ENCODE results near the gene MPRIP.

The MPRIP gene

DNA sequence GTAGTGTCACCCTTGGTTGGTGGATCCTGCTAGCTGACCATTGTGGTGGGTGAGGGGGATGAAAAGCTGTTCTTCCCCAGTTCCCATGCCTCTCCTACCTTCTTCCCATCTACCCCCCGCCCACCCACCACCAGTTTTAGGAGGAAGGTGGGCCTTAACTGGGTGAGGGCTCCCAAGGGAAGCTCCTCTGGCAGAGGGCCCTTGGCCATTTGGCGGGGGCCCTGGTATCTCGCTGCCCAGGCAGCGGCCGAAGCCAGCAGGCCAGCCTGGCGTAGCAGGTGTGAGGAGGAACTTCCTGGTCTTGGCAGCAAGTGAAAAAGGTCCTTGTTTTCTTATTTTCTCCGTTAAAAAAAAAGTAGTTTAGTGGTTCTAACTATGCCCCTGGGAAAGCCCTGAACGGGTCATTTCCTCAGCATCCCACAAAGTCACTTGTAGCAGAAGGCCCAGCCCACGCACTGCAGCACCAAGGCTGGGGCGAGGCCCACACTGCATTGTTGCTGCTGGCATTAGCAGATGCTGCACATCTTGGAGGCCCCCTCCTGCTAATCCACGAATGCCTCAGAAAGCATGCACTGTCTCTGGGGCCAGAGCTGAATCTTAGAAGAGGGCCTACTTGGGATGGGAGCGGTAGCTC is 72.5 kb downstream of the MPRIP start:
- peak; percentile 25 for DNase-seq

DNA sequence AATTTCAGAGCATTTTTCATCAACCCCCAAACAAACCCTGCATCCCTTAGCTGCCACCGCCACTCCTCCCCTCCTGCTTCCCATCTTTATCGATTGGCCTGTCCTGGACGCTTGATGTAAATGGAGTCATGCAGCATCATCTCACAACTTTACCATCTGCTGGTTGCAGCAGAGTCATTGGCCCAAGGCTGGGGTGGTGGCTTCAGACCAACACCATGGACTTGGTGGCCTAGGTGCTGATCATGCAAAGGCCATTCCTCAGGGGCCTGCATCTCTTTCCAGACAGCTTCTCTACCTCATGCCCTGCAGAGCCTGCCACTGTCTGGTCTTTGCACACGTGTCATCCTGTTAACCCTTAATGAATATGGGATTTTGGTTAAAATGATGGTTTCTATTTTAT is 73.4 kb downstream of the MPRIP start:
- no peak for DNase-seq

DNA sequence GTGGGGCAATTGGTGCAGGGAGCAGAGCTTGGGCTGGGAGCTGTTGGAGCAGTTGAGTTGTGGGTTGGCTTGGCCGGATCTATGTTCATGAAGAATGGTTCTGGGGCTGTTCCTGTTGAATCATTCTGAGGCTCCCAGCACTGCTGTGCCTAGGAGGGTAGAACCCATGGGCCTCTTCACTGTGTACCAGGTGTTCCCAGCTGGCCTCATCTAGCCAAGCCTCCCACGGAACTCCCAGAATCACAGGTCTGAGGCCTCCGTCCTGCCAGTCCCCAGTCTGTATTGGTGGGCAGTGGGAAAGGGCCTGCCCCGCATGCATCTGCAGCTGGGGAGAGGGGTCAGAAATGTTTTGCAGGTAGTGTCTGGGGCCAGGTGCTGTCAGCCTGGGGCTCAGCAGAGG is 74.1 kb downstream of the MPRIP start:
- no peak for DNase-seq

DNA sequence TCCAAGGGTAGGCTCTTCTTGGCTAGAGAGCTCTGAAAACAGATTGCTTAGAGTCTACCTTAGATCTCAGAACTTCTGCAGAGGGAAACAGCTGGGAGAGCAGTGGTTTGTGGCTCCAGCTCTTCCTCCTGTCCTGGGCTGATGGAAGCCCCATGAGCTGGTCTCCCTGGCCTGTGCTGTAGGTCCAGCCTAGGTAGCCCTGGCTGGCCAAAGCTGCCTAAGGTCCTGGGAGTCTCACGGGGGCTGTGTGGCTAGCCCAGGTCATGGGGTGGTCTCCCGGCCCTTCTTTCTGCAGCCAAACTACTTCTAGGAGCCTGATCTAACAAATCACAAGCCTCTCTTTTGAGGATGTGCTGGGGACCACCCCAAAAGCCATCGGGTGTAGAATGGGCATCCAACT is 75.7 kb downstream of the MPRIP start:
- no peak for DNase-seq

DNA sequence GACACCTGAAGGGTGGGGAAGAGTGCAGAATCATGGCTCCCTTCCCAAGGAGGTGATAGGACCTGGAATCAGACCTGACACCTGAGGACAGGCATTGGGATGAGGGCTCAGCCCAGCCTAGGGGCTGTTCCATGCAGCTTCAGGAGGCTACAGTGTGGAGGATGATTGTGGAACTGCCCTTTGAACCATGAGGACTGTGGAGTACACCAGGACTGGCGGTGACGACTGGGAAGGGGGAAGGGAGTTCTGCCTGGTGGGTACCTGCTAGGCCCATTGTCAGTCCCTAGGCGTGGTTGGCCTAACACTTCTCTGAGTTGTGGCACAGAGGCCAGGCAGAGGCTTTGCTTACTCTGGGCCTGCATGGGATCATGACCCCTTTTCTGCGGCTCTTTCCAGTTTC is 76.1 kb downstream of the MPRIP start:
- no peak for DNase-seq

DNA sequence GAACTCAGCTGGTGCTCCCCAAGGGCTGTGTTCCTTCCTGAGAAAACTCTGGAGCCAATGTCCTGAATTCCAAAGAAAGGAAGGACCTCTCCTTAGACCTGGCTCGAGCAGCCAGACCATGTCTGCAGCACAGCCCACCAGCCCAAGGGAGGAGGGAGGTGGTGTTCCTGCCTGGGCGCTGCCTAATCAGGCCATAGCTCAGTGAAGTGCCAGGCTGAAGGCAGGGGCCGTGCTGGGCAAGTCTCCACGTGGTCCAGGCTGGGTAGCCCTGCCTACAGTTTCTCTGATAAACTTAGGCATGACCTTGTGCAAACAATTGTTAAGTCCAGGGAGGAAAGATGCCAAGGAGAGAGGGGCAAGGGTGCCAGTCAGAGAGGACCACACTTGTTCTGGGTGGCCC is 76.8 kb downstream of the MPRIP start:
- no peak for DNase-seq

DNA sequence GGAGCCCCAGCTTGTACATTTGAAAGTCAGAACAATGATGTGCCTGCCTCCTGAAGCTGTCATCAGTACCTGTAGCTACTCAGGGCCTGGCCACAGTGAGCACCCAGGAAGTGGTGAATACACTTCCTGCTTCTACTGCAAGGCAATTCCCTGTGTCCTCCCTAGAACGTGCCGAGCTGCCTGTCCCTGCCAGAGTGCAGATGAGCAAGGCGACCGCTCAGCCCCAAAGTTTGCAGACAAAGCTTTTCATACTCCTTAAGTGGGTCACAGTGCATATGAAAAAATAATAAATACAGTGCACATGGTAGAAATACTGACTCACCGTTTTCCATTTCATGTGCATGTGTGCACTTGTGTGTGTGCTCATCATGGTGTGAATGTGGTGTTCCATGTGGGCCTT is 77.3 kb downstream of the MPRIP start:
- peak; percentile 70 for DNase-seq

DNA sequence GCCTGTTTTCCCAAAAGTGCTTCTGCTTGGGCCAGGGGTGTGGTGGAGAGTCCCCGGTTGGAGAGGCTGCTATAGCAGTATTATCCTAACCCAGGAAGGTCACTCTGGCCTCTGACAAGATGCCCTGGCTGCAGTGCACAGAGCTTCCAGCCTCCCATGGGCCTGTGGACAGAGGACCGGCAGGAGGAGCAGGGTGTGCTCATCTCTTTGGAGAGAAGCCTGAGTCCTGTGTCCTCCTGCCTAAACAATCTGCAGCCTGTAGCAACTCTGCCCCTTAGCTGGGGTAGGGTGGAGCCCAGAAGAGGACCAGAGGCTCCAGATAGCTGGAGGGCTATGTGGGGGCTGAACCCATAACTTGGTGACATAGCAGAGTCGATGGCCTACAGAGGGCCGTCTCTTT is 78.0 kb downstream of the MPRIP start:
- no peak for DNase-seq

DNA sequence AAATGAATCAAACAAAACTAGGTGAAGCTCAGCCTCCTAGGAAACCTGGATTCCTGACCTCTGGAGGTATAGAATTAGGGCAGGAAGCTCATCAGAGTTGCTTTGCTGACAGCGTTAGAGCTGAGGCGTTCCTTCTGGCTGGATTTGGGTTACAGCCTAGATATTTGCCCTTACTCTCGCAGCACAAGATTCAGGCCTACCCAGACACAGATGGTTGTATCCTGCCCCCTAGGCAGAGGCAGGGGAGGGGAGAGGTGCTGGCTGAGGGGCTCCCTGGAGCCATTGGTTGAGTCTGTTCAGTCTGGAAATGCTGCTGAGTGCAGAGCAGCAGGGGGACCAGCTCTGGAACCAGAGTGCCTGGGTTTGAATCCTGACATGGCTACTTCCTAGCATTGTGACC is 78.4 kb downstream of the MPRIP start:
- no peak for DNase-seq

DNA sequence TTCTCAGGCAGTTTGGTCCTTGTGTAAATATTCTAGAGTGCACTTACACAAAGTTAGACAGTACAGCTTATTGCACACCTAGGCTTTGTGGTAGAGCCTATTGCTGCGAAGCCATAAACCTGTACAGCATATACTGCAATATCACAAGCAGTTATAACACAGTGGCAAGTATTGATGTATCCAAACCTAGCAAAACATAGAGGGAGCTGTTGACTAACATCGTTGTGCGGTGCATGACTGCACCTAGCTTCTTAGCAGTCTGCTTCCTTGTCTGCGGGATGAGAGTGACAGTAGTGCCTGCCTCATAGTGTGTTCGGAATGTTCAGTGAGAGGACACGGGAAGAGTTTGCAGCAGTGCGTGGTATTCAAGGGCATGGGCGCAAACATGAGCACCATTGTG is 78.9 kb downstream of the MPRIP start:
- no peak for DNase-seq

DNA sequence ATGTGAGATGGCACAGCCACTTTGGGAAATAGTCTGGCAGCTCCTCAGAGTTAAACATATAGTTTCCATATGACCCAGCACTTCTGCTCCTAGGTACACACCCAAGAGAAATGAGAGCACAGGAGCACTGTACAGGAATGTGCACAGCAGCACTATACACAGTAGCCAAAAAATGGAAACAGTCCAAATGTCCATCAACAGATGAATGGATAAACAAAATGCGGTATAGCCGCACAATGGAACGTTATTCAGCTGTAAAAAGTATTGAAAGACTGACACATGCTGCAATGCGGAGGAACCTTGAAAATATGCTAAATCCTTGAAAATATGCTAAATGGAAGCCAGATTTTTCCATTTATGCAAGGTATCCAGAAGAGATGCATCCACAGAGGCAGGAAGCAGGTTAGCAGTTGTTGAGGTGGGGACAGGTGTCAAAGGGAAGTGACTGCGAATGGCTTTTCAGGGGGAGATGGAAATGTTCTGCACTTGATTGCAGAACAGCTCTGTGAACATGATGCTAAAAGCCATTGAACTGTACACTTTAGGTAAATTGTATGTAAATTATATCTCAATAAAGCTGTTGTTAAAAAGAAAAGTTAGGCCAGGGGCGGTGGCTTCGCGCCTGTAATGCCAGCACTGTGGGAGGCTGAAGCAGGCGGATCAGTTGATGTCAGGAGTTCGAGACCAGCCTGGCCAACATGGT is 80.7 kb downstream of the MPRIP start:
- no peak for DNase-seq

DNA sequence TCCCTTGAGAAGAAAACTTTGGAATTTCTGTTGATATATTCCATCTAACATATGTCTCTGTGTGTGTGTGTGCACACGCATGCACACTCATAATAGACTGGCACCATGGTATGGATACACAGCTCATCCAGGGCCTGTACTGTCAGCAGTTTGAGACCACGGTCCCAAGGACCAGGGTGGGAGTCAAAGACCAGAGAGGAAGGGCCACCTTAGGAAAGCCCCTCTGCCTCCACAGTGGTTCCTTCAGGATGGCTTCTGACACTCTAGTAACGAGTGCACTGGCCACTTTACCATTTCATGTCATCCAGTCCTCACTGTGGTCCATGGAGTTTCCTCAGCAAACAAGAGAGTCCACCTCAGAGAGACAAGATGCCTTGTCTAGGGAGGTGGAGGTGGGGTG is 82.1 kb downstream of the MPRIP start:
- no peak for DNase-seq

DNA sequence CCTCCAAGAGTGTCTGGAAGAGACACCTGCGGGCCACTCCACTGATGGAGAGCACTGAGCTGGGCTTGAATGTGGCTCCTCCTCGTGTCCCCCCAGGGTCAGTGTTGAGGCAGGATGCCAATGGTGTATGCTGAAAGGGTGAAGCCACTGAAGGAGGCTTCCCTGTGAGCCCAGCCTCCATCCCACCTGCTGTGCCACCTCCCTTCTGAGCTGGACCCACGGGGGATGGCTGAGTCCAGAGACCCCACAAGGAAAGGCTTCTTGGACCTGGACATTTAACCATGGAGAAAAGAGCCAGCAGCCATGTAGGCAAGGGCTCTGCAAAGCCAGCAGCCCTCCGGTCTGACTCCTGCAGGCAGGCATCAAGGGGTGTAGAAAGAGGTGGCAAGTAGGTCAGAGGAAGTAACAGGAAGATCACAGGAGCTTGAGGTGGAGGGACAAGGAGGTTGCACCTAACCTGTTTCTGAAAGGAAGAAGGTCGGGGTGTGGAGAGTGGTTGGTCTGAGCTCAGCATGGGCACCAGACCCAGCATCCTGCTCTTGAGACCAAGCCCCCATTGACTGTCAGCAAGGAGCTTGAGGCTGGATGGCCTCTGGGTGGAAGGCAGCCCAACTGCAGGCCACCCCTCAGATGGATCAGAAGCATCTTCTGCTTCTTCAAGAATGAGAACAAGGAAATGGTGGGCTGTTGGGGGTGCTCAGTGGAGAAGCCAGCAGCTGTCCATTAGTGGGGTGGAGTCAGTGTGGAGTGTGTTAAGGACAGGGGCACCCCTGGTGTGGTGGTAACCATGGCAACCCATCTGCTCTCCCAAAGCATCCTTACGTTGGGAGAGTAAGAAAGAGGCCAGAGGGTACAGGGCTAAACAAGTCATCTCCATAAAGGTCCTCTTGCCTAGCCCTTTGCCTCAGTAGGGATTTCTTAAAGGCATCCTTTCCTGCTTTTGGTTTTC is 83.2 kb downstream of the MPRIP start:
- no peak for DNase-seq

DNA sequence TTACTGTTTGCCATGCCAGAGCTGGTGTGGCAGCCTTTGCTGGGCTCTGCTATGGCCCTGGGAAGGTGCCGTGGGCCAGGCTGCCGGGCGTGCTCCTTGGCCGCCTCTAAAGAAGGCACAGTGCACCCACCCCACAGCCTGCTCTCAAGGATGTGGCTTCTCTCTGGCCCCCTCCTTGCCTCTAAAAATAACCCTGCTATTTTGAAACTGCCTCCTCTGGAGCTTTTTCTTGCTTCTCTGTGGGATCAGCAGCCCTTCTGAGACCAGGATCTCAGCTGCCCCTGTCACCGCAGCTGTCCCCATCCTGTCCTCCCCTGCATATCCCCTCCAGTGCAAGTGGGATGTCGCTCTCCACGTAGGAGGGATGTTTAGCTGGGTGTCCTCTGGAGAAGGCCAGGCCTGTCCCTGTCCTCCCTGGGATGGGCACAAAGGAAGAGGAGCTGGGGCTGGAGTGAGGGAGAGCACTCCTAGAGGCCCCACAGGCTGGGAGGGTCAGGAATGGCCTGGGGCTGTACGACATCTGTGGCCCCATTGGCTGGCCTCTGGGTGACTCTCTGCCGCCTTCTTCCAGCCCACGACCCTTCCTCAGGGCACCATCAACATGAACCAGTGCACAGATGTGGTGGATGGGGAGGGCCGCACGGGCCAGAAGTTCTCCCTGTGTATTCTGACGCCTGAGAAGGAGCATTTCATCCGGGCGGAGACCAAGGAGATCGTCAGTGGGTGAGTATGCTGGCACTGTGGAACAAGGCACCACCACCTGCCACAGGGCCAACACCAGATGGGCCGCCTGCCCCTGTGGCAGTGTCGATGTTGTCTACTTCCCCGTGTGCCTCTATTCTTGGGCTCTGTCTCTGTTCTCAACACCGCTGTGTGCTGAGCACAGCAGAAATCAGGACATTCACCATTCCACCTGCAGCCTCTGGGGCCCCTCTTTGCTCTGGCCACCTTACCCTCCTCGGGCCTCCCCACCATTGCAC is 84.2 kb downstream of the MPRIP start:
- no peak for DNase-seq

DNA sequence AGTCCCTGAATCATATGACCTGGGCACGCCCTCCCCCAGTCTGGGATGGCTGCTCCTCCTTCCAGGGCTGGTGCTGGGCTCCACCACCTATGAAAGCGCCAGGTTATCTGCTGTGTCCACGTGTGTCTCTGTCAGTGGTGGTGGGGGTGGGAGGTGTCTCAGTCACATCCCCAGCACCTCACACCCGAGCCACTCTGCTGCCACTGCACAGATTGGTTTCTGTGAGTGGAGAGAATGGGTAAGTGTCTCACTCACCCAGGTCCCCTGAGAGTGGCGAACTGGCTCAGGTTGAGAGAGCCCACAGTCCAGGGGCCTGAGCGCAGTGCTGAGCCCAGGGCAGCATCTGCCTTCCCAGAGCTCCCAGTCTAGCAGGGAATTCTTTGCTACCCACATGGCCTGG is 84.9 kb downstream of the MPRIP start:
- no peak for DNase-seq

DNA sequence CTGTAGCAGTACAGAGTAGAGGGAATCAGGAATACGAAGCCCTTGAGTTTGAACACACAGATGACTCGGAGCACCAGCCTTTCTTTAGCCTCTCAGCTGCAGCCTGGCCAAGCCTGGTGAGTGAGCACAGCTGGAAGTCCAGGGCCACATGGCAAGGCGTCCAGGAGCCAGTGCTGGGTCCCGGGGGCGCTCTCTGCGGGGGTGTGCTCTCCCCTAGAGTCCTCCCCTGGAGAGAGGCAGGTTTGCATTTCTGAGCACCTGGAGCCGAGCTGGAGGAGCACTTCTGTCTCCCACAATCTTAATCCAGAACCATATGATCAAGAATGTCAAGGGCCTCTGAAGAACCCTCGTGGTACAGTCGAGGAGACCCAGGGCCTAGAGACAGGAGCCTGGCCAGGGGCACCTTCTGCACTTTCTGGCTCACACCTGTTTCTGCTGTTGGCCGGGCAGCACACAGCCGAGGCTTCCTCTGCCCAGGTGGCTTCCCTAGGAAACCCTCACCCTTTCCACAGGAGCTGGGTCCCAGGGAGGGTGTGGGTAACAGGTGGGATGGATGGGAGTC is 85.6 kb downstream of the MPRIP start:
- DNase-seq = no peak

DNA sequence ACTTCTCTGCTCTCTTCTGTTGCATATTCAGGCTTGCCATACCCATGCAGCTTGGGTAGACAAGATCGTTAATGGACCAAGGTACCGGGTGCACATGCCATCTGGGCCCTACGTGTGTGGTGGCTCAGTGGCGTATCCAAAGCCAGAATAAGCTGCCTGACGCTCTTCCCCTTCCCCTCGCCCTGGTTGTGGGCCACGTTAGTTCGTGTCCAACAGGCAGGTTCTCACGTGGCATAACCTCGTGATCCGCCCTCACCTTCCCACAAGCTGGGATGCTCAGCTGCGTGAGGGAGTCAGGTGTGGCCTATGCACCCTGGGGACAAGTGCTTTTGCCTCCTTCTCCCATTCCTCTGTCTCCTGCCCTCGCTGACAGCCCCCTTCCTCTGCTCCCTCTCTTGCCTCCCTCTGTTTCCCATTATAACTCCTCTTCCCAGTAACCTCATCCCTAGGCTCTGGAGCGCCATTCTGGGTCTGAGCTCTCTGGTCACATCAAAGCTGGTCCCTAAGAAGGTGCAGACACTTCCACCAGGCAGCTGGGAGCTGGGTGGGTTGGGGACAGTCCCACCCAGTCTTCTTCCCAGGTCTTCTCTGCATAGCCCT is 86.3 kb downstream of the MPRIP start:
- DNase-seq = no peak

DNA sequence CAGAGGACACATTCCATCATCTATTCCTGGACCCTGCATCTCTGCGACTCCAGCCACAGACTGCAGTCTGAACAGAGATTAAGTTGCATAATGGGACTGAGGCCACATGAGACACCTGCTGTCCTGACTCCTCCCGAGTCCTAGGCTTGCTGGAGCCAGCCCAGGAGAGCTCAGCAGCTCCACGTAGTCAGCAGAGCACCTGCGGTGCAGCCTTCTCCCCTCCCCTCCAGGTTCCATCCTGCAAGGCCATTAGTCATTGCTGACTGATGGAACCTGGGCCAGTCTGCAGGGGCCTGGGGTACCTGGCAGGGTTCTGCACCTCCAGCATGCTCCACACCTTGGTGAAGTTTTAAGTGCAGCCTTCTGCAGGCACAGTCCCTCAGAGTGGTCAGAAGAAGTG is 87.2 kb downstream of the MPRIP start:
- DNase-seq = no peak

DNA sequence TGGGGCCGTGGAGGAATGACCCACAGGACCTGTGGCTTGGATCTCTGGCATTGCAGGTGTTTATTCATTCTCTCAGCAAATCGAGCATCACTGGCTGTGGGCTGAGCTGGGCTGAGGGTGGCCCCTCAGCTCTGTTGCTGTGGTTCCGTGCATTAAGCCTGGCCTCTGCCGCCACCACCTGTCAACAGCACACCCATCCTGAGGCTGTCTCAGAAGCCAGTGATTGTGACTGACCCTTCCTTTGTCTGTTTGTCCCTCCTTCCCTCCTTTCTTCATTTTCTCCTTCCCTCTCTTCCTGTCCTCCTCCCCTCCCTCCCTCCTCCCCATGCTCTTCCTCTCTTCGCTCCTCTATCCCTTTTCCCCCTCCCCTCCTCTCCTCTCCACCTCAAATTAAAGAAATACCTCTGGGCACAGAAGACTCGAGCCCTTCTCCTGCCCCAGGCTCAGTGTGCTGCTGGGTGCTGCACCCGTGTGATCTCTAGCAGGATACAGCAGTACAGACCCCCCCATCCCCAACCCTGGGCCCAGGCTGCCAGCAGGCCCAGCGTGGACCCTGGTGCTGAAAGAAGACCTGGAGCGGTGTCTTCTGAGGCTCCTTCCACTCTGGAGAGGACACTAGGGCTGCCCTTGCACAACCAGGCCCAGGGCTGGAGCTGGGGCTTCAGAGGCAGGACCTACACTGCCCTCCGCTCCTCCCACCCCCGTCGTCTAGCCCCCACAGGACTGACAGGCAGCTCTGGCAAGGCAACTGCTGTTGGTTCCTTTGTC is 88.0 kb downstream of the MPRIP start:
- DNase-seq = no peak

DNA sequence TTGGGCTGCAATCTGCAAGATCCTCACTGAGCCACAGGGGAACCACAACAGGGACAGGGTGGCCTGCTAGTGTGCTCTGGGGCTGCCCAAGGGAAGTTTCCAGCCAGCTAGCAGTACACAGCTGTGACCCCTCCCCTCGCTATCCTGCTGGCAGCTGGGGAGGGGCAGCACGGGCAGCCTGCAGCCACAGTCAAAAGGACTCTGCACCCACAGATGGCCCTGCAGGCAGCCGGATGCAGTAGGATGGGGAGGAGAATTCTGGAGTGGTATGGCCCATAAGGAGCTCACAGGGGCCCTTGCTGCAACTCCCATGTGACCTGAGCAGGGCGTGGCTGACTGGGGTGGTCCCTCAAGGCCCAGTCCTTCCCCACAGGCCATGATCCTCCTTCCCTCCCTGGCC is 89.6 kb downstream of the MPRIP start:
- DNase-seq = no peak

DNA sequence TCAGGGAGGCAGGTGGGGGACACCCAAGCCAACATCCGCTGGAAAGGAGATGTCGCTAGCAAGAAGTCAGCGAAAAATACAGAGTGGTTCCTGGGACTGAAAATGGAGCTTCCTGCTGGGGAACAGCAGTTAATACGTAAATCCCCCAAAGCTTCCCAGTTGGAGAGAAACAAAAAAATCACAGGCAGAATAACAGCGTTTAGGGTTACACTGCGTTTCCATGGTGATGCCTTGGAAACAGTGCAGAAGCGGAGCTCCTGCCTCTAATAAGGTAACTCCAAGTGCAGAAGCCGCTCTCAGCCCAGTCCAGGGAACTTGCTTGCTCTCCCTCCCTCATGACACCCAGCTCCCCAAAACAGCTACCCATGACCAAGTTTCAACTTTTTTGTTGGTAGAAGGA is 90.5 kb downstream of the MPRIP start:
- no peak for DNase-seq
